Trophoblast cell (in vitro differentiated cells and primary cell): ENCODE results near the gene KIT.

Experiments used
- DNase-seq, 2 donors: peaks; one replicate each; pipeline ENCODE4 v3.0.0-alpha.2; 2016
- H2AFZ ChIP-seq: 2 replicates; pipeline ENCODE4 v1.6.1; 2013; ENCODE audit warnings: low read length, moderate library complexity, mild to moderate bottlenecking; ENCODE audit not compliant: insufficient read depth, poor library complexity
- H2AK5ac ChIP-seq: 2 replicates; pipeline ENCODE4 v1.6.1; 2013; ENCODE audit warnings: mild to moderate bottlenecking, low read length
- H2BK120ac ChIP-seq: 2 replicates; pipeline ENCODE4 v1.6.1; 2013; ENCODE audit warnings: low read length, mild to moderate bottlenecking, moderate library complexity; ENCODE audit not compliant: insufficient read depth, poor library complexity
- H2BK12ac ChIP-seq: 2 replicates; pipeline ENCODE4 v1.6.1; 2013; ENCODE audit warnings: mild to moderate bottlenecking, low read length, moderate library complexity
- H2BK5ac ChIP-seq: 2 replicates; pipeline ENCODE4 v1.6.1; 2013; ENCODE audit warnings: low read length, low read depth, moderate library complexity, mild to moderate bottlenecking; ENCODE audit not compliant: poor library complexity
- H3K14ac ChIP-seq: 2 replicates; pipeline ENCODE4 v1.6.1; 2013; ENCODE audit warnings: mild to moderate bottlenecking, low read length
- H3K18ac ChIP-seq: 2 replicates; pipeline ENCODE4 v1.6.1; 2013; ENCODE audit warnings: mild to moderate bottlenecking, low read length
- H3K23ac ChIP-seq: 2 replicates; pipeline ENCODE4 v1.6.1; 2013; ENCODE audit warnings: low read length
- H3K27ac ChIP-seq: 2 replicates; pipeline ENCODE4 v1.5.1; 2013; ENCODE audit warnings: low read depth, mild to moderate bottlenecking, inconsistent platforms, low read length, moderate library complexity
- H3K27me3 ChIP-seq: 2 replicates; pipeline ENCODE4 v1.6.1; 2013; ENCODE audit warnings: inconsistent platforms, mild to moderate bottlenecking, low read length, moderate library complexity; ENCODE audit not compliant: insufficient read depth
- H3K36me3 ChIP-seq, 2 experiments: 1 replicate in 1 of 2; 2 replicates in 1 of 2; pipeline ENCODE4 v1.6.1; 2013; ENCODE audit warnings: low read length in 2 of 2, mild to moderate bottlenecking in 2 of 2, moderate library complexity in 1 of 2; ENCODE audit not compliant: insufficient read depth in 2 of 2, control insufficient read depth in 1 of 2
- H3K4ac ChIP-seq: 2 replicates; pipeline ENCODE4 v1.6.1; 2013; ENCODE audit warnings: low read depth, mild to moderate bottlenecking, low read length, moderate library complexity
- H3K4me1 ChIP-seq, 2 experiments: 1 replicate in 1 of 2; 2 replicates in 1 of 2; pipeline ENCODE4 v1.6.1; 2013; ENCODE audit warnings: low read length in 2 of 2, mild to moderate bottlenecking in 2 of 2, moderate library complexity in 1 of 2; ENCODE audit not compliant: insufficient read depth in 2 of 2, control insufficient read depth in 1 of 2
- H3K4me2 ChIP-seq: 2 replicates; pipeline ENCODE4 v1.6.1; 2013; ENCODE audit warnings: inconsistent platforms, mild to moderate bottlenecking, low read length, moderate library complexity
- H3K4me3 ChIP-seq: 2 replicates; pipeline ENCODE4 v1.5.1; 2013; ENCODE audit warnings: mild to moderate bottlenecking, low read depth, low read length, inconsistent platforms
- H3K79me1 ChIP-seq: one replicate; pipeline ENCODE4 v1.6.1; 2013; ENCODE audit warnings: low read length
- H3K79me2 ChIP-seq: 2 replicates; pipeline ENCODE4 v1.6.1; 2013; ENCODE audit warnings: low read length, mild to moderate bottlenecking; ENCODE audit not compliant: control insufficient read depth, insufficient read depth, poor library complexity
- H3K9ac ChIP-seq: 2 replicates; pipeline ENCODE4 v1.6.1; 2013; ENCODE audit warnings: mild to moderate bottlenecking, low read length
- H3K9me3 ChIP-seq: 2 replicates; pipeline ENCODE4 v1.6.1; 2013; ENCODE audit warnings: low read depth, mild to moderate bottlenecking, control low read depth, inconsistent platforms, low read length; ENCODE audit not compliant: insufficient read depth
- H4K12ac ChIP-seq: 2 replicates; pipeline ENCODE4 v1.6.1; 2013; ENCODE audit warnings: low read depth, mild to moderate bottlenecking, low read length, moderate library complexity
- H4K8ac ChIP-seq: 2 replicates; pipeline ENCODE4 v1.6.1; 2013; ENCODE audit warnings: low read depth, mild to moderate bottlenecking, low read length, moderate library complexity
- H4K91ac ChIP-seq: one replicate; pipeline ENCODE4 v1.6.1; 2013; ENCODE audit warnings: low read depth, mild to moderate bottlenecking, low read length, moderate library complexity
- whole genome bisulfite sequencing: extraction: QIAGEN DNeasy Blood & Tissue Kit; methylation state at CpG from one replicate; pipeline ENCODE4 v1.1.7; 2013; ENCODE audit warnings: missing lambda C conversion rate; ENCODE audit not compliant: insufficient read length, insufficient coverage; ENCODE audit errors: extremely low coverage; 5-methylcytosine and 5-hydroxymethylcytosine counted together

Gene KIT

DNA sequence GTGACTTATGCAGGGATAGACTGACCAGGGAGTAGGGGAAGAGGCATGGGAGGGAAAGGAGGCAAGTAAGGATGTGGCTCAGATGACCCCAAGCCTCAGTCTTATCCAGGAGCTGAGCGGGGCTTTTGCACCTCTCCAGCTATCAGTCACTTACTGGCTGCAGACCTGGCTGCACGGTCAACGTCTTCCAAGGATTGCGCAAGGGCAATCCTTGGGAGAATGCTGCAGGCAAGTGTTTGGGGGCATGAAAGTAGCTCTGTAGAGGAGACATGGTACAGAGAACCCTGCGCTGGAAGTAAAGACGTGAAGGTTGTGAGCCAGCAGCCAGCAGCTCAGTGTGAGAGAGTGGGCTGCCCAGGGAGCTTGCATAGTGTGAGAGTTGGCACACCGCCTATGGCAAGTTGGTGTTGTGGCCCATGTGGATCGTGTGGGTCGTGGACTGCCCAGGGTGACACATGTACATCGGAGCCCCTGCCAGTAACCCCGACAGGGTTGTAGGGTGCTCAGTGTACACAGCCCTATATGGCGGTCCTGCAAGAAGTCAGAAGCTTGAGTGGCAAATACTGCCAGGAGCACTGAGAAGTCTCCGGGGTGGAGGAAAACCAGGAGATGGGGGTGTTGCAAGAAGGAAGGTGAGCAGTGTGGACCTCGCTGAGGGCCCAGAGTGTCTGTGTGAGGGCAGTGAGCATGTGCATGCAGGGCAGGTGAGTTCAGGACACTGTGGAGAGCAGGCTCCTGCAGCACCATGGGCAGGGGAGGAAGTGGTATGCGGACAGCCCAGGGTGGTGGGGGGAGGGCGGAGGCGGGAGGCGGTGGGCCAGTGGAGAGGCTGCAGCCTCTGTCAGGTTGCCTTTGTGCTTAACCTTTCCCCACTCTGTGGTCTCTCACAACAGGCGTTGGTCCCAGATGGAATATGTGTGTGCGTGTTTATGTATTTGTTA is 50.9 kb downstream of the KIT start:
- H4K8ac ChIP-seq = no peak overlapping the region

DNA sequence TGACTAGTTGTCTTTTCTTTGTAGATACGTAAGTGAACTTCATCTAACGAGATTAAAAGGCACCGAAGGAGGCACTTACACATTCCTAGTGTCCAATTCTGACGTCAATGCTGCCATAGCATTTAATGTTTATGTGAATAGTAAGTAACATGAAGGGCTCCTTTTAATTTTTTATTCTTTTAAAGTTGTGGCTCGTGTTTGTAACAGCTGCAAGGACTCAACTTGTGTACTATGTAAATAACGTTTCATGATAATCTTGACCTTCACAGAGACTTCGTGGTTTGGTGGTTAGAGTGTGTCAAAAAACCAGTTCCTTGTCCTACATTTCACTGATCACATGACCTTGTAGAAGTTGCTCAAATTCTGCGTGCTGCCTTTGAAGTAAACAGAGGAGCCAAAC is 51.6 kb downstream of the KIT start:
- Histone ChIP-seq H3K9ac (no peak overlapping the region), H3K14ac (no peak overlapping the region), H4K8ac (no peak overlapping the region), H2BK12ac (no peak overlapping the region), H4K12ac (no peak overlapping the region), H3K4me1 (no peaks in the 10 kb centered on the region), H2AK5ac (no peak overlapping the region), H3K4ac (no peak overlapping the region), H3K79me2 (no peaks in the 10 kb centered on the region), H3K79me1 (no peaks in the 10 kb centered on the region), H2BK120ac (no peak overlapping the region), H3K18ac (no peak overlapping the region), H3K27me3 (no peaks in the 10 kb centered on the region), H3K9me3 (no peaks in the 10 kb centered on the region), H3K4me3 (no peak overlapping the region), H3K23ac (no peak overlapping the region), H3K27ac (no peak overlapping the region), H2AFZ (no peak overlapping the region), H3K4me2 (no peak overlapping the region), H4K91ac (no peak overlapping the region), H3K36me3 (no peaks in the 10 kb centered on the region), H2BK5ac (no peak overlapping the region)
- WGBS = no CpG with 5 or more reads among the region's 8 CpGs
- no peak for DNase-seq

More for the DNA sequence above, 50.9 kb downstream of the KIT start:
- H4K12ac ChIP-seq = no peak overlapping the region
- no peak overlapping the region for H2BK5ac ChIP-seq
- no peak overlapping the region for H2BK12ac ChIP-seq
- no peak overlapping the region for H2AFZ ChIP-seq
- no CpG with 5 or more reads among the region's 20 CpGs for WGBS
- no peak for DNase-seq
- H3K27me3 ChIP-seq = no peaks in the 10 kb centered on the region
- no peak overlapping the region for H2BK120ac ChIP-seq
- H3K79me1 ChIP-seq = no peaks in the 10 kb centered on the region
- no peak overlapping the region for H3K9ac ChIP-seq
- no peak overlapping the region for H3K18ac ChIP-seq
- no peaks in the 10 kb centered on the region for H3K36me3 ChIP-seq
- H3K27ac ChIP-seq = no peak overlapping the region
- H3K4ac ChIP-seq = no peak overlapping the region
- no peak overlapping the region for H3K14ac ChIP-seq
- no peak overlapping the region for H4K91ac ChIP-seq
- no peak overlapping the region for H3K4me3 ChIP-seq
- H3K4me1 ChIP-seq = no peaks in the 10 kb centered on the region
- H3K9me3 ChIP-seq = no peaks in the 10 kb centered on the region
- no peak overlapping the region for H3K4me2 ChIP-seq
- no peak overlapping the region for H3K23ac ChIP-seq
- H2AK5ac ChIP-seq = no peak overlapping the region
- H3K79me2 ChIP-seq = no peaks in the 10 kb centered on the region

DNA sequence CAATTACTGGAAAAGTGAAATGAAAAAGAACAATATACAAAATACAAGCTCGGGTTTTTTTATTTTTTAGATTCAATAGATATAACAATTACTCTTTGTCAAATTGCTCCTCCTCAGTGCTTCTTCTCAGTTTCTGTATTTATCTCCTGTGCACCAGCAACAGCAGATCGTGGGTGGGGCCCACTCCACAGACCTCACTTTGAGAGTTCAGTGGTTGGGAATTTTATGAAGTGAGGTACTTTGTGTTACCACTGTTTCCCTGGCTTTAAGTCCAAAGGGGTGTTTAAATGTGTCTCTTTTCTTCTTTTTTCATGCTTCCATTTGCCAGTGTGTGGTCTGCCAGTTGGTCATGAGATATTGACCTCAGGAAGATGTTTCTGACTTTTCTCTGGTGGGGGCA is 54.4 kb downstream of the KIT start:
- Histone ChIP-seq H3K27ac (no peak overlapping the region), H3K23ac (no peak overlapping the region), H2BK12ac (no peak overlapping the region), H3K14ac (no peak overlapping the region), H4K8ac (no peak overlapping the region), H4K91ac (no peak overlapping the region), H4K12ac (no peak overlapping the region), H2AK5ac (no peak overlapping the region), H3K18ac (no peak overlapping the region), H3K9me3 (no peaks in the 10 kb centered on the region), H2AFZ (no peak overlapping the region), H3K27me3 (no peaks in the 10 kb centered on the region), H3K4me2 (no peak overlapping the region), H3K79me2 (no peaks in the 10 kb centered on the region), H3K36me3 (no peaks in the 10 kb centered on the region), H3K79me1 (no peaks in the 10 kb centered on the region), H2BK5ac (no peak overlapping the region), H3K4ac (no peak overlapping the region), H3K4me1 (no peaks in the 10 kb centered on the region), H3K4me3 (no peak overlapping the region), H3K9ac (no peak overlapping the region), H2BK120ac (no peak overlapping the region)
- no CpG with 5 or more reads among the region's 2 CpGs for WGBS
- DNase-seq = no peak

DNA sequence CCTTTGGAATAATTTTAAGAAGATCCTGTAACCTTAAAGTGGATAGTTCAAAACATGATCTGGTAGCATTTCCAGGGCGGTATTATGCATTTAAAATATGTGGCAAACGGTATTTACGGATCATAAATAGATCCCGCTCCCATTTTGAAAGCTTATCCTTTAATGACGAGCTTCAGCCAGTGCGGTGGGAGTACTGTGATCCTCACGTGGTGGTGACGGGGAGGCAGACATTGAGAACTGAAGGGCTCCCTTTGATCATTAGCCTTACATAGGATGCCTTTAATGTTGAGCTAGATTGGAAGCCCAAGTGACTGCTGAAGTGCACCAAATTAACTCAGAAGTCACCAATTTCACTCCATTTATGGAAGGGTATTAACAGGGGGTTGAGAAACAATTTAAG is 56.9 kb downstream of the KIT start:
- no peak overlapping the region for H3K23ac ChIP-seq
- no peak overlapping the region for H3K4me2 ChIP-seq
- no peak overlapping the region for H3K9ac ChIP-seq
- no peaks in the 10 kb centered on the region for H3K9me3 ChIP-seq
- no peaks in the 10 kb centered on the region for H3K79me2 ChIP-seq
- no peak overlapping the region for H2AFZ ChIP-seq
- no peak for DNase-seq
- H2BK5ac ChIP-seq = no peak overlapping the region
- no peak overlapping the region for H3K27ac ChIP-seq
- no peaks in the 10 kb centered on the region for H3K79me1 ChIP-seq
- H2BK12ac ChIP-seq = no peak overlapping the region
- H3K4me3 ChIP-seq = no peak overlapping the region
- H4K12ac ChIP-seq = no peak overlapping the region
- H4K91ac ChIP-seq = no peak overlapping the region
- no peak overlapping the region for H3K4ac ChIP-seq
- no peaks in the 10 kb centered on the region for H3K4me1 ChIP-seq
- no peaks in the 10 kb centered on the region for H3K36me3 ChIP-seq
- H2AK5ac ChIP-seq = no peak overlapping the region
- H2BK120ac ChIP-seq = no peak overlapping the region
- no peaks in the 10 kb centered on the region for H3K27me3 ChIP-seq
- H4K8ac ChIP-seq = no peak overlapping the region
- WGBS = no CpG with 5 or more reads among the region's 8 CpGs
- H3K18ac ChIP-seq = no peak overlapping the region
- no peak overlapping the region for H3K14ac ChIP-seq
